Adrenal gland (tissue), 12 donors: ENCODE results near the gene RAD54L. TPM values are rescaled to one million over a fixed set of nuclear protein-coding genes. Genes with fewer than 3 reads are reported as not detected.
A peak's percentile ranks its signal among the peaks of the same experiment; 100 is the strongest.
"Not testable (repeated sequence)": the region's sequence is repeated elsewhere in the genome, so short reads cannot be mapped to it uniquely, and the experiment has no call there.

Experiments
- DNase-seq, 7 donors: peaks; one replicate each; pipeline ENCODE4 v3.0.0-alpha.2; 2019 to 2020
- H3K27ac ChIP-seq, 5 donors: fragments of 200-600 bp; sonication (generic) in 4 of 5; 1 replicate in 3 of 5; 2 replicates in 2 of 5; pipeline versions ENCODE4 v1.5.1 to v1.8.0; 2016 to 2020; ENCODE audit warnings: mild to moderate bottlenecking in 1 of 5
- H3K27me3 ChIP-seq: fragments of 200-600 bp; 2 replicates; pipeline ENCODE4 v1.8.0; 2021
- H3K36me3 ChIP-seq, 2 donors: fragments of 200-600 bp; replicated peaks in 1 of 2; 1 replicate in 1 of 2; 2 replicates in 1 of 2; pipeline versions ENCODE4 v1.5.1 to v1.8.0; 2018 to 2022
- H3K4me1 ChIP-seq, 2 donors: fragments of 200-600 bp; replicated peaks in 1 of 2; 1 replicate in 1 of 2; 2 replicates in 1 of 2; pipeline versions ENCODE4 v1.5.1 to v1.8.0; 2018 to 2021
- H3K4me3 ChIP-seq, 4 donors: fragments of 200-600 bp; sonication (generic) in 3 of 4; one replicate each; pipeline ENCODE4 v1.5.1; 2016 to 2018
- H3K9me3 ChIP-seq, 3 donors: fragments of 200-600 bp; sonication (generic) in 1 of 3; replicated peaks in 1 of 3; 1 replicate in 2 of 3; 2 replicates in 1 of 3; pipeline versions ENCODE4 v1.5.1 to v1.8.0; 2016 to 2021
- POLR2A ChIP-seq, 2 donors: fragments of 450-650 bp; IDR thresholded peaks; one replicate each; pipeline ENCODE4 v1.6.1; 2017; ENCODE audit warnings: antibody characterized with exemption in 2 of 2, mild to moderate bottlenecking in 2 of 2, moderate library complexity in 1 of 2
- WGBS, 4 donors: extraction: QIAGEN DNeasy Blood & Tissue Kit in 2 of 4; methylation state at CpG; one replicate each; pipeline versions ENCODE4 v1.1.5 to v1.1.7; 2013 to 2017; 5-methylcytosine and 5-hydroxymethylcytosine counted together
- intact Hi-C, 2 donors: fragments of 100-400 bp; cut with DNase I; formaldehyde crosslinking; loops; one replicate each; pipeline versions ENCODE4 v1.14.1 to v1.15.0; 2022 to 2023
- polyA plus RNA-seq, 3 donors: library from polyadenylated mRNA; stranded (reverse); fragments of 200-250 nt in 2 of 3; fragments of 350-450 nt in 1 of 3; fragmentation: Illumina TruSeq in 1 of 3; extraction: RNeasy Lipid Tissue Mini Kit (QIAGEN cat#74804) in 1 of 3; gene quantifications; one replicate each; pipeline ENCODE4 v1.2.3, GENCODE V29; 2013 to 2014
- total RNA-seq, 9 donors: library from RNA; depleted of rRNA in 4 of 9; stranded (reverse); fragments of >200 nt in 4 of 9; fragments of 120-200 nt in 1 of 9; fragmentation: NEBNext Ultra II Directional in 1 of 9; extraction: Animal tissue kit (Norgen Biotek cat#: 25700) in 1 of 9; gene quantifications; one replicate each; pipeline versions ENCODE4 v1.1.0 to v1.2.4, GENCODE V29; 2013 to 2023
- TF ChIP-seq, protein P1 (sequence below), 6 experiments: fragments of 450-650 bp in 4 of 6; fragments of 200-600 bp in 2 of 6; sonication (generic) in 1 of 6; IDR thresholded peaks; 1 replicate in 5 of 6; 2 replicates in 1 of 6; pipeline versions ENCODE4 v1.5.1 to v1.8.0; 2016 to 2021; ENCODE audit warnings: antibody characterized with exemption in 6 of 6, mild to moderate bottlenecking in 2 of 6, moderate library complexity in 1 of 6
- donor health status: healthy with polysubstance abuse.
- donor health status: Bipolar disorder and iron deficiency.
- donor health status: DM: yes; HTN: yes; CAD: no.
- donor health status: DM: no; HTN: no; CAD: no.
- donor health status: DM: no; HTN: no; CAD: no.
- donor health status: DM: yes; HTN: yes; CAD: no.

RAD54L gene
- total and polyA plus RNA-seq, 12 donors = 0.49 to 3.5 (median 1.3) TPM; not detected in 2

DNA sequence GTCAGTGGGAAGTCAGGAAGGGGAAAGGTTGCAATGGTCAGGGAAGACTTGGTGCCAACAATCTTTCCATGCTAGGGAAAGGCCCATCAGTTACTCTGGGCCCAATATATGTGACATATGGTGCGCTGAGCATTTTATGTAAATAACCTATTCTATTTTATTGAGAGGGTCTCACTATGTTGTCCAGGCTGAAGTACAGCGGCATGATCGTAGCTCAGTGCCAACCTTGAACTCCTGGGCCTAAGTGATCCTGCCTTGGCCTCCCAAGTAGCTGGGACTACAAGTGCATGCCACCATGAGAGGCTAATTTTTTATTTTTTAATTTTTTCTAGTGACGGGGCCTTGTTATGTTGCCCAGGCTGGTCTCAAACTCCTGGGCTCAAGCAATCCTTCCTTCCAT, 62.8 kb downstream of the RAD54L start:
- no peak overlapping the region for H3K4me3 ChIP-seq
- no peak overlapping the region for H3K27ac ChIP-seq
- H3K27me3 ChIP-seq = no peaks in the 10 kb centered on the region
- peaks cover 0 to 55% of the 10 kb centered on the region in 2 donors for H3K36me3 ChIP-seq
- TF ChIP-seq, protein P1, sequence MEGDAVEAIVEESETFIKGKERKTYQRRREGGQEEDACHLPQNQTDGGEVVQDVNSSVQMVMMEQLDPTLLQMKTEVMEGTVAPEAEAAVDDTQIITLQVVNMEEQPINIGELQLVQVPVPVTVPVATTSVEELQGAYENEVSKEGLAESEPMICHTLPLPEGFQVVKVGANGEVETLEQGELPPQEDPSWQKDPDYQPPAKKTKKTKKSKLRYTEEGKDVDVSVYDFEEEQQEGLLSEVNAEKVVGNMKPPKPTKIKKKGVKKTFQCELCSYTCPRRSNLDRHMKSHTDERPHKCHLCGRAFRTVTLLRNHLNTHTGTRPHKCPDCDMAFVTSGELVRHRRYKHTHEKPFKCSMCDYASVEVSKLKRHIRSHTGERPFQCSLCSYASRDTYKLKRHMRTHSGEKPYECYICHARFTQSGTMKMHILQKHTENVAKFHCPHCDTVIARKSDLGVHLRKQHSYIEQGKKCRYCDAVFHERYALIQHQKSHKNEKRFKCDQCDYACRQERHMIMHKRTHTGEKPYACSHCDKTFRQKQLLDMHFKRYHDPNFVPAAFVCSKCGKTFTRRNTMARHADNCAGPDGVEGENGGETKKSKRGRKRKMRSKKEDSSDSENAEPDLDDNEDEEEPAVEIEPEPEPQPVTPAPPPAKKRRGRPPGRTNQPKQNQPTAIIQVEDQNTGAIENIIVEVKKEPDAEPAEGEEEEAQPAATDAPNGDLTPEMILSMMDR (IDR thresholded peaks at IDR 0.05) = no peak
- no peak for TF ChIP-seq POLR2A (IDR thresholded peaks at IDR 0.05)
- intact Hi-C loops = no loop called here
- WGBS, 4 donors = 97 to 100% (median 98%) methylated on average over 4 of the region's 4 CpGs
- H3K9me3 ChIP-seq = no peaks in the 10 kb centered on the region
- H3K4me1 ChIP-seq = peaks cover 0 to 22% of the 10 kb centered on the region in 2 donors
- DNase-seq = peak in 1 of 7 donors; percentile 25

DNA sequence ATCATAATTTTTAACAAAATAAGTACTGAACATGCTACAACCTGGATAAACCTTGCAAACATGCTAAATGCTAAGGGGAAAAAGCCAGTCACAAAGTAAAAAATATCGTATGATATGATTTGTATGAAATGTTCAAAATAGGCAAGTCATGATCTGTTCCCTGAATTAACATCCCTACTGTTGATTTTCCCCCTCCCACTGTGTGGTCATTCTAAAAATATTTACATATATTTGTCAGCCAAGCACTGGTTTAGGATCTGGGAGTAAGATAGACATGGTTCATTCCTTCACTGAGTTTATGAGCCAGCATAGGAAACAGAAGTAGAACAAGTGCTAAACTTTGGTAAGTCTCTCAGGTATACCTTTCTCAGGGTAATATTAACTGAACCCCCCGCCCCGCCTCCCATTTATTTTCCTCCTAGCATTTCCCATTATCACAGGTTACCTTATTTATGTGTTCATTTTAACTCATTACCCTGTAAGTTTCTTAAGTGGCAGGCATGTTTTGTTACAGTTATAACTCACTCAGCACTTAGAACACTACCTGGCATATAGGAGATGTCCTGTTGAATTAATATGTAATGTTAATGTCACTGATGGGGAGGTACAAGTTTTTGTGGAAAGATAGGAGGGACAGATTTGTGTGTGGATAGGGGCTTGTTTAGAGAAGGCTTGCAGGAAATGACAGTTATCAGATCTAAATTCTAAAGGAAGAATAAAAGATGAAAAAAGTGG, 68.3 kb downstream of the RAD54L start:
- H3K4me1 ChIP-seq = no peaks in the 10 kb centered on the region
- TF ChIP-seq, protein P1 (IDR thresholded peaks at IDR 0.05) = no peak
- TF ChIP-seq POLR2A (IDR thresholded peaks at IDR 0.05) = no peak
- WGBS, 4 donors = 90 to 94% (median 92%) methylated on average over 3 of the region's 3 CpGs
- intact Hi-C loops = no loop called here
- peaks cover 0 to 63% of the 10 kb centered on the region in 2 donors for H3K36me3 ChIP-seq
- H3K27me3 ChIP-seq = no peaks in the 10 kb centered on the region
- H3K9me3 ChIP-seq = no peaks in the 10 kb centered on the region
- no peak for DNase-seq
- no peak overlapping the region for H3K4me3 ChIP-seq
- H3K27ac ChIP-seq = no peak overlapping the region

DNA sequence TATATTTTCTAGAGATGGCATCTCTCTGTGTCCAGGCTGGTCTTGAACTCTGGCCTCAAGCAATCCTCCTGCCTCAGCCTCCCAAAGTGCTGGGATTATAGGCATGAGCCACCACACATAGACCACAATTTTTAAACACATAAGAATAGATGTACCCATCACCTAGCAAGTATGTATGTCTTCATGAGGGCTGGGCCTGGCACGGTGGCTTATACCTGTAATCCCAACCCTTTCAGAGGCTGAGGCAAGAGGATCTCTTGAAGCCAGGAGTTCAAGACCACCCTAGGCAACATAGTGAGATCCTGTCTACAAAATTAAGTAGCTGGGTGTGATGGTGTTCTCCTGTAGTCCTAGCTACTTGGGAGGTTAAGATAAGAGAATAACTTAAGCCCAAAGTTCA, 69.8 kb downstream of the RAD54L start:
- peaks cover 0 to 48% of the 10 kb centered on the region in 2 donors for H3K36me3 ChIP-seq

DNA sequence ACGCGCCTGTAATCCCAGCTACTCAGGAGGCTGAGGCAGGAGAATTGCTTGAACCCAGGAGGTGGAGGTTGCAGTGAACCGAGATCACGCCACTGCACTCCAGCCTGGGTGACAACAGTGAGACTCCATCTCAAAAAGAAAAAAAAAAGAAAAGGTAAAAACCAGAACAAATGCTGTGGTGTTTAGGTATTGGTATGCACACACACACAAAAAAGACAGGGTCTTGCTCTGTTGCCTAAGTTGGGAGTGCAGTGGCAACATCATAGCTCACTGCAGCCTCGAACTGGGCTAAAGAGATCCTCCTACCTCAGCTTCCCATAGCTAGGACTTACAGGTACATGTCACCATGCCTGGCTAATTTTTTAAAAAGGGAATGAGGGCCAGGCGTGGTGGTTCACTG, 71.7 kb downstream of the RAD54L start:
- WGBS, 4 donors = 92 to 96% (median 95%) methylated on average over 6 of the region's 6 CpGs
- H3K27me3 ChIP-seq, H3K4me1 ChIP-seq, H3K9me3 ChIP-seq, H3K27ac ChIP-seq, intact Hi-C loops, DNase-seq, H3K4me3 ChIP-seq: not testable (repeated sequence)
- peaks cover 0 to 29% of the 10 kb centered on the region in 2 donors for H3K36me3 ChIP-seq

More for the DNA sequence above, 69.8 kb downstream of the RAD54L start:
- intact Hi-C loops = no loop called here
- 86 to 100% (median 94%) methylated on average over 1 of the region's 1 CpG for WGBS, 4 donors
- no peak overlapping the region for H3K4me3 ChIP-seq
- H3K9me3 ChIP-seq = no peaks in the 10 kb centered on the region
- TF ChIP-seq, protein P1 (IDR thresholded peaks at IDR 0.05) = no peak
- no peak for TF ChIP-seq POLR2A (IDR thresholded peaks at IDR 0.05)
- H3K4me1 ChIP-seq = no peaks in the 10 kb centered on the region
- DNase-seq = peak in 1 of 7 donors; percentile 34
- H3K27ac ChIP-seq = no peak overlapping the region
- no peaks in the 10 kb centered on the region for H3K27me3 ChIP-seq

DNA sequence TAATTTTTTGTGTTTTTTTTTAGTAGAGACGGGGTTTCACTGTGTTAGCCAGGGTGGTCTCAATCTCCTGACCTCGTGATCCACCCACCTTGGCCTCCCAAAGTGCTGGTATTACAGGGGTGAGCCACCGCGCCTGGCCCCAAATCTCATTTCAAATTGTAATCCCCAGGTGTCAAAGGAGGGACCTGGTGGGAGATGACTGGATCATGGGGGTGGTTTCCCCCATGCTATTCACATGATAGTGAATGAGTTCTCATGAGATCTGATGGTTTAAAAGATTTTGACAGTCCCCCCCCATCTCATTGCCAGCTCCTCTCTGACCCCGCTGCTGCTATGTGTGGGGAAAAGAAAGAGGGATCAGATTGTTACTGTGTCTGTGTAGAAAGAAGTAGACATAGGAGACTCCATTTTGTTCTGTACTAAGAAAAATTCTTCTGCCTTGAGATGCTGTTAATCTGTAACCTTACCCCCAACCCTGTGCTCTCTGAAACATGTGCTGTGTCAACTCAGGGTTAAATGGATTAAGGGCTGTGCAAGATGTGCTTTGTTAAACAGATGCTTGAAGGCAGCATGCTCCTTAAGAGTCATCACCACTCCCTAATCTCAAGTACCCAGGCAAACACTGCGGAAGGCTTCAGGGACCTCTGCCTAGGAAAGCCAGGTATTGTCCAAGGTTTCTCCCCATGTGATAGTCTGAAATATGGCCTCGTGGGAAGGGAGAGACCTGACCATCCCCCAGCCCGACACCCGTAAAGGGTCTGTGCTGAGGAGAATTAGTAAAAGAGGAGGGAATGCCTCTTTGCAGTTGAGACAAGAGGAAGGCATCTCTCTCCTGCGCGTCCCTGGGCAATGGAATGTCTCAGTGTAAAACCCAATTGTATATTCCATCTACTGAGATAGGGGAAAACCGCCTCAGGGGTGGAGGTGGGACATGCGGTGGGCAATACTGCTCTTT, 72.7 kb downstream of the RAD54L start:
- H3K4me1 ChIP-seq, DNase-seq, H3K4me3 ChIP-seq, H3K9me3 ChIP-seq, intact Hi-C loops, H3K27ac ChIP-seq, H3K27me3 ChIP-seq: not testable (repeated sequence)
- H3K36me3 ChIP-seq = peaks cover 0 to 21% of the 10 kb centered on the region in 2 donors
- 80 to 86% (median 82%) methylated on average over 11 to 13 of the region's 13 CpGs for WGBS, 4 donors

DNA sequence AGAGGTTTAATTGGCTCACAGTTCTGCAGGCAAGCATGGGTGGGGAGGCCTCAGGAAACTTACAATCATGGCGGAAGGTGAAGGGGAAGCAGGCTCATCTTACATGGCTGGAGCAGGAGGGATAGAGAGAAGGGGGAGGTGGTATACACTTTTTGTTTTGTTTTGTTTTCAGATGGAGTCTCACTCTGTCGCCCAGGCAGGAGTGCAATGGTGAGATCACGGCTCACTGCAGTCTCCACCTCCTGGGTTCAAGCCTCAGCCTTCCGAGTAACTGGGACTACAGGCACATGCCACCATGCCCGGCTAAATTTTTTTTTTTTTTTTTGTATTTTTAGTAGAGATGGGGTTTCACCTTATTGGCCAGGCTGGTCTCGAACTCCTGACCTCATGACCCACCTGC, 74.6 kb downstream of the RAD54L start:
- 89 to 94% (median 90%) methylated on average over 6 of the region's 6 CpGs for WGBS, 4 donors
- DNase-seq, H3K4me3 ChIP-seq, intact Hi-C loops, H3K27ac ChIP-seq, H3K9me3 ChIP-seq, H3K27me3 ChIP-seq, H3K36me3 ChIP-seq, H3K4me1 ChIP-seq: not testable (repeated sequence)

DNA sequence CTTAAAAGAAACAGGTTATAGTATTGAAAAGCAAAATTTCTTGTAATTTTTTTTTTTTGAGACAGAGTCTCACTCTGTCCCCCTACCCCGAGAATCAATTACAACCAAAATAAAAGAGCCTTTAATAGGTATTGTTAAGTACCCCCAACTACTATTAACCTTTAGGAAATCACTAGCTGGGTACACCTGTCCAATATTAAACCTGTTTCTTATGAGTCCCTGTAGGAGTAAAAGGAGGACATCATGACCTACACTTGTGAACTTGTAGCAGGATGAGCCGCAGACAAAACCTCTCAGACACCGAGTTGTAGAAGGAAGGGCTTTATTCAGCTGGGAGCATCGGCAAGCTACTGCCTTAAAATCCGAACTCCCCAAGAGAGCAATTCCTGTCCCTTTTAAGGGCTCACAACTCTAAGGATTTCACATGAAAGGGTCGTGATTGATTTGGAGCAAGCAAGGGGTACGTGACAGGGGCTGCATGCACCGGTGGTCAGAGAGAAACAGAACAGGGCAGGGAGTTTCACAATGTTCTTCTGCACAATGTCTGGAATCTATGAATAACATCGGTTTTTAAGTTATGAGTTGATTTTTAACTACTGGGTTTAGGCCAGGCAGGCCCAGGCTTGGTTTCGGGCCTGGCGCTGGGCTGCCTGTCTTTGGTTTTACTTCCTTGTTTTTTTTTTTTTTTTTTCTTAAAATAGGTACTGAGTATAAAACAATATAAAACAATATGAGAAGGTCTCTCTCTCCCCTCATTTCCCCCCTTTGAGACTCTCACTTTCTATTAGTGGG, 77.9 kb downstream of the RAD54L start:
- 87 to 92% (median 91%) methylated on average over 11 of the region's 11 CpGs for WGBS, 4 donors
- intact Hi-C loops, H3K27ac ChIP-seq, H3K9me3 ChIP-seq, H3K4me1 ChIP-seq, H3K4me3 ChIP-seq, H3K27me3 ChIP-seq, H3K36me3 ChIP-seq: not testable (repeated sequence)
- DNase-seq = peak in 1 of 7 donors; percentile 18
